ENCODE results near the gene EIF2D. TPM values are rescaled to one million over a fixed set of nuclear protein-coding genes. Genes with fewer than 3 reads are reported as not detected.

Gene EIF2D
- total and polyA plus RNA-seq, 2 of the 13 experiments (the other 11 are each of a cell fraction or from before 2014, with no cell fraction given) = 45.1 to 64.9 TPM

- FAIRE-seq = no peak
- TF ChIP-seq KDM2A (CRISPR knock-in tag; IDR thresholded peaks at IDR 0.05; ENCODE audit: borderline replicate concordance, low read depth) (peak; percentile 51; the same call in 1 of the 2 replicates), HMGXB4 (CRISPR knock-in tag; IDR thresholded peaks at IDR 0.05; ENCODE audit: borderline replicate concordance in 1 of 2, low read depth in 1 of 2) (0 out of 4 replicates have a peak, but pooled peaks of 1 of the 2 experiments have one; percentile 28), ARID2 (CRISPR knock-in tag; IDR thresholded peaks at IDR 0.05; ENCODE audit: borderline replicate concordance) (0 out of 2 replicates have a peak, but pooled peaks have one; percentile 32), RAD21 (CRISPR knock-in tag; IDR thresholded peaks at IDR 0.05) (peak; percentile 47), CTCF (CRISPR knock-in tag; IDR thresholded peaks at IDR 0.05) (peak; percentile 65), XRCC5 (optimal IDR thresholded peaks at IDR 0.05; ENCODE audit: low read length) (peak; percentile 41), FOXP4 (CRISPR knock-in tag; IDR thresholded peaks at IDR 0.05) (no peak), HIVEP1 (CRISPR knock-in tag; IDR thresholded peaks at IDR 0.05) (no peak), TEAD3 (CRISPR knock-in tag; optimal IDR thresholded peaks at IDR 0.05; ENCODE audit: borderline replicate concordance) (peak; percentile 10), STAG1 (CRISPR knock-in tag; IDR thresholded peaks at IDR 0.05) (peak; percentile 51)
- POLR2A ChIA-PET = interaction anchor here (1.1 kb wide), 1 partner anchor 23 kb away, joined by 3 read pairs; the partner anchor contains the start of gene DYRK3
Observed at GRCh38 chr1:206658264-206658980, 46.2 kb upstream of the EIF2D start.

More at GRCh38 chr1:206658264-206658980, 46.2 kb upstream of the EIF2D start:
- H3K27me3 ChIP-seq (ENCODE audit: control insufficient read depth in 1 of 2, insufficient read depth in 2 of 2, low read length in 2 of 2) = peaks cover 2 to 20% of the 10 kb centered on the region in 2 experiments
- CTCF ChIA-PET (ENCODE audit: low intra/inter-chr PET ratio, low total read pairs) = interaction anchor here (0.8 to 1.2 kb wide), 5 partner anchors 24 to 324 kb away, joined by 3 read pairs; no protein-coding TSS in a partner anchor
- ATAC-seq (peak; percentile 86), DNase-seq (ENCODE audit: low spot score) (no peak)
- H2AFZ ChIP-seq (ENCODE audit: low read length) = no peak overlapping the region
- in situ Hi-C loops (cut with HindIII; ENCODE audit: extremely low pct_ligation_motif_present, low pct_unique_long_range_greater_than_20kb) = no loop called here
- 33% methylated on average over 15 of the region's 22 CpGs for WGBS (ENCODE audit: low lambda C conversion rate)
- peak overlapping the region; percentile 66 for H3K4me2 ChIP-seq (ENCODE audit: low read depth, low read length)
- H3K4me1 ChIP-seq (ENCODE audit: insufficient read depth, low read length) = peaks cover 22% of the 10 kb centered on the region
- H3K79me2 ChIP-seq (ENCODE audit: insufficient read depth, low read length) = no peaks in the 10 kb centered on the region
- H3K36me3 ChIP-seq (replicated peaks in 1 of 2; ENCODE audit: control insufficient read depth in 1 of 2, insufficient read depth in 2 of 2, low read length in 2 of 2) = no peaks in the 10 kb centered on the region
- H3K9me3 ChIP-seq (ENCODE audit: low read length) = no peaks in the 10 kb centered on the region
- H3K27ac ChIP-seq (ENCODE audit: extremely low read length, insufficient read depth, low read length) = no peak overlapping the region
- H3K9ac ChIP-seq (ENCODE audit: insufficient read depth, low read depth, low read length) = no peak overlapping the region
- BruUV-seq (replicated peaks) = no TSS peak
- peak overlapping the region in 1 of 3 experiments; percentile 48; a peak in 1 of 6 replicates for H3K4me3 ChIP-seq (replicated peaks in 1 of 3; ENCODE audit: insufficient read depth in 1 of 3, low read depth in 2 of 3, low read length in 3 of 3)
- H4K20me1 ChIP-seq (ENCODE audit: insufficient read depth, low read length) = no peaks in the 10 kb centered on the region
- intact Hi-C loops (cut with micrococcal nuclease; ENCODE audit: unreplicated experiment) = no loop called here
